Kidney glomerular epithelial cell (primary cell): ENCODE data around the gene ATP6V1B1.
A peak's percentile ranks its signal among the peaks of the same experiment; 100 is the strongest.

ENCODE experiments used
- DNase-seq: peaks from one replicate; lab custom pipeline; 2025; lab: John Stamatoyannopoulos, UW

ATP6V1B1 gene

DNA sequence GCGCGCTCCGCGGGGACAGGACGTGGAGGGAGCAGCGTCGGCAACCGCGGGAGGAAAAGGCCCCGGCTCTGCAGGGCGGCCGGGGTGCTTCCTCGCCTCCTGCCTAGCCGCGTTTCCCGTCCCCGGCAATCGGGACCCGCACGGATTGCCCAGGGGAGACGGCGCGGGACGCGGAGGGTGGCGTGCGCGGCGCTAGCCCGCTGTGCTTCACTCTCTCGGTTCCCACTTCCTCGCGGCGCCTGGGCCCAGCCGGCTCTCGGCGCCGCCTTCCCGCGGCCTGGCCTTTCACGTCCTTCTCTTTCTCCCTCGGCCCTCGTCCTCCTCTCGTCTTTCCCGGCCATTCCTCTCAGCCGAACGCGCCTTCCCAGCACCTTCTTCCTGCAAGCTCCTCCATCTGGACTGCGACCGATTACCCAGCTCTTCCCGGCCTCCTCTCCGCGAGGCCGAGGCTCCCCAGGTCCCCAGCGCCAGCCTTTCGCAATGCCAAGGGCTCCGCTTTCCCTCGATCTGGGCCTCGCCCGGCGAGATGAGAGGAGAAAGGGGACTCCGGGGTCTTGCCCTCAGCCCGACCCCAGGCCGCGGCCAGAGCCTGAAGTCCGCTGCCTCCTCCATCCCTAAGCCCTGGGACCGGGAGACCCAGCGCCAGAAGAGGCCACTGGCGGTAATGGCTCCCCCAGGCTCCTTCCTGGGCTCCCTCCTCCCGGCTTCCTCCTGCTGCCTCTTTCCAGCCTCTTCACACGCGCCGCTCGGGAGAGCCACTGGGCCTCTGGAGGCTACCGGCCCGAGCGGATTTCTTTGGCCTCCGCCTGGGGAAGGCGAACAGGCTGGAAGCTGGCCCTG, 34.3 kb upstream of the ATP6V1B1 start:
- peak; percentile 23 for DNase-seq

DNA sequence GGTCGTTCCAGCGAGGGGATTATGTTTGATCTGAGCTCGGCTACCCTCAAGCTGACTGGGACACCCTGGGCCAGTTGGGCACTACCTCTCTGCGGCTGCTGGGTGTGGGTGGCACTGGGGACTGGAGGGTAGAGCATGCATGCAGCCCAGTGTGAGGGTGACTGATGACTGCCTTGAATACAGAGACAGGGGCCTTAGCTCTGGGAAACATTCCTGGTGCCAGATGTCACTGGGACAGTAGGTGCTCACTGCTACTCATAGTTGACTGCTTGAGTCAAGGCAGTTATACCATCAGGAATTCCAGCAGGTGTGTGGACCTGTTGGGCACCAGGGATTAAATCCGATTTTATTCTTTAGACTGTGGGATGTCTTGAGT, 33.6 kb upstream of the ATP6V1B1 start:
- DNase-seq, result no peak

DNA sequence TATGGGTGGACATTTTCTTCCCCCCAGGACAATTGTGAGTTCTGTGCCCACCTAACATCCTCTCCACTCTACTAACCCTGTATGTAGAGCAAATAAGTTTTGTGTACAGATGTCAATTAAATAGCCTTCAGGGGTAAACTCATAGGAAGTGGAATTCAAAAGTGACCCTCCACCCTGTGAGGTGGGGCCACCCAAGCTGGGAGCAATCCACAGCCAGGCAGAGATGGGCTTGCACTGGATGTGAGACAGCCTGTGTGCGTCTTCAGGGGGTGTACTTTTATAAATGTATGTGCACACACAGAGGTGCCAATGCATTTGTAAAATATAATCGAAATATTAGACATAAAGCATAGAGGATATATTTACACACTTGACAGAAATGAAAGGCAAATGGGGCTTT, 33.1 kb upstream of the ATP6V1B1 start:
- no peak for DNase-seq

DNA sequence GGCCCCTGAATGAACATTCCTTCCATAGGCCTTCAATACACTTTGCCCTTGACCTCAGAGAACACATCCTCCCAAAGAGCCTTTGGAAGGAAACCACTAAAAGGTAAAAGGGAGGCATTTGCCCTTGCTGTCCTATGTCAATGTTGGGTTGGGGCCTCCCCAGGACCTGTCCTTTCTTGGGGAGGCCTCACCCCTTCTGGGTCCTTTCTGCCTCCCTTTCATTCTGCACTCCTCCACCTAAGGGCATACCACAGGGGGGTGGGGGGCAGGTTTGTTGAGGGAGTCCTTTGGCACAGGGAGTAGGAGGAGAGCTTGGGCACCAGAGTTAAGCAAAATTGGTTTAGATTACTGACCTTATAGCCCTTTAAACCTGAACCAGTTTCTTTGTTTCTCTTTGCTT, 32.5 kb upstream of the ATP6V1B1 start:
- no peak for DNase-seq

DNA sequence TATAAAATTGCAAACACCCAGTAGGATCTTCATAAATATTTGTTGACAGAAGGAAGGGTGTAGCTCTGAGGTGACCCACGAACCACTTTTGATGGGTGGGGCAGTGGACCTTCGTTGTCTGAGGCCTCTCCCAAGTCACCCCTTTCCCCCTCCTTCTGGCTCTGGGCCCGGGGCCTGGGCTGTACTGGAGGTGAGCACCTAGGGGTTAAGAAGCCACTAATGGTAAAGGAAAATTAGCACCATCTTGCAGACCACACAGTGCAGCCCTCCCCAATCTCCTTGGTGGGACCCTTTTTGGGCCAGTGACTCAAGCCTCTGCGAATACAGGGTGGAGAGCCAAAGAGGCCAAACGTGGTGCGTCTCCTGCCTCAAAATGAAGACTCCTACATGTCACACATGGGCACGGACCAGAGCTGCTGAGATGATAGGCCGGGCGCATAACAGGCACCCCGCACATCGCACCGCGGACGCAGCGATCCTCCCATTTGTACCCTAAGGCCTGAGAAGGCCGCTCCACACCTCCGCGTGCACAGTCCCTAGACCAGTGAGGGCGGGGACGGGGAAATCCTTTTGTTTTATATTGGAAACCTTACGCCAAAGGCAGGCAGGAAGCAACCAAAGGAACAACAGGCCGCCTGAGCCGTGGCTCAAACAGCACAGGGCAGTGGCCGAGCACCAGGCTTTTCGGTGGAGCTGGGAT, 31.9 kb upstream of the ATP6V1B1 start:
- DNase-seq, result no peak

DNA sequence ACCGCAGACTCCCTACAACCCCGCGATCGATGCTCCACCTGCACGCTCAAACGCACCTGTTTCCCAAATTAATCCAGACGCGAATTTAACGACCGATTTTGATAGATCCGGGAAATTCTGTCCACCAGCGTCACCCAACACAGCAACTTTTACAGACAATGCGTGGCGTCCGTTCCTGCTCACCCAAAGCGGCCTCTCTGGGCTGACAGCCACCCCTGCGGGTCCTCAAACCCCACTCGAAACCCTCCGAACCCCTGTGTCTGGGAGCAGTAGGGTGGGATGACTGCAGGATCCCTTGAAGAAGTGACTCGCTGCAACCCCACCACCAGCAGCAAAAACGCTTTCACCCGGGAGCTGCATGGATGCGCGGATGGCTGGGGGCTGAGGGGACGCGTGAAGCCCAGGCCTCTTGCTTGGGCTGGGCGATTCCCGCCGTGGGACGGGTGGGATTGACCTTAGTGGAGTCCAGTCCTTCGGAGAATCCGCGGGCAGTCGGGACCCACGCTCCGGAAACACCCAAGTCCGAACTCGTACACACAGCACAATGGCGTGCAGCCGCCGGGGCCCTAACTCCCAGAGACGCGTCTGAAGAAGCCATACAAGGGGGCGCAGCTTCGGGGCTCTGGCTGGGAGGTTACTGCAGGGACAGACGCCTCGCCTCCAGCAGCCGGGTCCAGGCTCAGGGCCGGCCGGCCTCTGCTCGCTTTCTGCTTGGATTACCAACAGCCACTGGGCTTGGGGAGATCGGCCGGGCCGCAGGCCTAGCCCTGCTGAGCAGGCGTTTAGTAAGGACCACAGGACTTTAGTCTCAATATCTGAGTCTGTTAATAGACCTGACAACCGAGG, 31.1 kb upstream of the ATP6V1B1 start:
- no peak for DNase-seq

DNA sequence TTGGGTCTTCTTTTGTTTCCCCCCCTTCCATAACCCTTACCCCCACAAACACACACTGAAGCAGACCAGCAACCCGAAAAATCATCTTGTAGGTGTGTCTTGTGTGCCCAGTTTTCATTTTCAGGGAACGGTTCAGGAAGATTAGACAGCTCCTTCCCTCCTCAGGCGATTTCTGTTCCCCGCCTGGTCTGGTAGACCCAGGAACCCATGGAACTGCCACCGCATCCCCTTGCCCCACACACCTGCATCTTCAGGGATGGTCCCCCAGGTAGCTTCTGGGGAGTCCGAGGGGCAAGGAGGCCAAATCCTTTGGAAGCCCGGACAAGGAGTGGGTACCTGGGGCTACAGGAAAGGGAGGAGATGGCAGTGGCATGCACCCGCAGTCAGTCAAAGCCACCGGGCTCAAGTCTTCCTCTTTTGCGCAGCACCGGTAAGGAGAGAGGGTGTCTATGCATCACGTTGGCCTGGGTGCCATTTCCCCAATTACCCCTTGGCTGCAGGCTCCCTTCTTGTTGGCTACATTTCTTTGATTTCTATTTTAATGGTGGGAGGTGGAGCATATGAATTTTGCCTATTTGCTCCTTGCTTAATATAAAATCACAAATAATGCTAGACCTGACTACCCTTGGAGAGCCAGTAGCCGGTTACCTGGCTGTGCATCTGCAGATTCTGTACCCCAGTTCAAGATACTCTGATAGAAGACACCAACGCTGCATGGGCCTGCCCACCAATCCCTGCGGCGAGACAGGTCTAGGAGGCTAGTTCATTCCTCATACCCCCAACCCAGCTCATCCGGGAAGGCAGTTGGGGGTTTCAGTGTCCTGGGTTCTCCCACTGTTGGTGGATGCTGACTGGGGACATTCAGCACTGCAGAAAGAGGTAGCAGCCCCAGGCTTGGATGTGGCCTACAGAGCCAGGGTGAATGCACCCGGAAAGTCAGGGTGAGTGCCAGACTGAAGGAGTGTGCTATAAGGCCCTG, 30.0 kb upstream of the ATP6V1B1 start:
- DNase-seq, result no peak

DNA sequence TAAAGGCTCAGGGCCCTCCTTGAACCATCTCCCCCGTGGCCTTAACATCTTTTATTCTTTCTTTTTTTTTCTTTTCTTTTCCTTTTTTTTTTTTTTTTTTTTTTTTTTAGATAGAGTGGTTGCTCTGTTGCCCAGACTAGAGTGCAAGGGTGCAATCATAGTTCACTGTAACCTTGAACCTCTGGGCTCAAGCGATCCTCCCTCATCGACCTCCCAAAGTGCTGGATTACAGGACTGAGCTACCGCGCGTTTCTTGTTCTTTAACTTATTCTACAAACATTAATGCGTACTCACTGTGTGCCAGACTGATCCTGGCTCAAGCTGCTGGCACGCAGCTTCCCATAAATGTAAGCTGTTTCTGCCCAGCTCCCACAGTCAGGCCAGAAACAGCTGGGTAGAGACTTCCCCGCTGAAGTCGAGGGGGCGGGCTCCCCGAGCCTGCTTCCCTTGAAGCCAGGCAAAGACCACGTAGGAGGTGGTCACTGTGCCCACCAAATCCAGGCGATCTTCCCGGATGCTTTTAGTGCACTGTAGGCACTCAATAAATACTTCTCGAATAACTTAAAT, 29.2 kb upstream of the ATP6V1B1 start:
- no peak for DNase-seq

DNA sequence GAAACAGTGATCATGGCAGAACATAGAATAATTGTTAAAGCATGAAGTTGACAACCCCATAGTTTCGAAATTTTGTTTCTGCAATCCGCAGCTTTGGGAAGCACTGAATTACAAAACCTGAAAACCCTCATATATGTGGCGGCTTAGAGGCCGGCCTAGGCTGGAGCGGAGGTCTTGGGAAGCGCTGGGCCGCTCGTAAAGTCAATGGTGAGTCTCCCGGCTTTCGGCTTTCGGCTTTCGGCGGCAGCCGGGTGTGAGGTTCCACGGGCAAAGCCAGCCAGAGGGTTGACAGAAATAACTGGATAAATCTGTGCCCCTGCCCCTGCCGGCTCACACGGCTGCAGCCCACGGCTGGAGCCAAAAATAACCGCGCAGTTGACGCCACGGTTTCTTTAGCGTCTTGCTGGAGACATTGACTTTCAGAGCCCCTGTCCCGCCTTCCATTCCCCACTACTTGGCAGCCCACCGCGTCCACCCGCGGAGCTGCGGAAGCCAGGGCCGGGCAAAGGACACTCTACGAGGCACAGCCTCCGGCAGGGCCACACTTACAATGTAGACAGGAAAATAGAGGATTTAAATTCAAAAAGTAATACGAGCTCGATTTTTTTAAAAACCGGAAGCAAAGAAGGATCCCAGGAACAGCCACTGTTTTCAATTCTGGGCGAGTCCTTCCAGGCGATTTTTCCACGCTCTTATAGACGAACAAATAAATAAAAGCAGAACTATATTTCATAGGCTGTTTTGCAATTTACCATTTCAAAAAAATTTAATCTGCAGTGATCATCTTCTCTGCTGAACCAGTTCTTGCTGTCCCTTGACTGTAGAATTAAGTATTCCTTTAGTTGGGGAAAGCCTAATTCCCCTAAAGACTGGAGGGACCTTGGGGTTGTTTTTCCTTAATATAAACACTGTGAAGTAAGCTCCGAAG, 28.3 kb upstream of the ATP6V1B1 start:
- DNase-seq, result no peak

DNA sequence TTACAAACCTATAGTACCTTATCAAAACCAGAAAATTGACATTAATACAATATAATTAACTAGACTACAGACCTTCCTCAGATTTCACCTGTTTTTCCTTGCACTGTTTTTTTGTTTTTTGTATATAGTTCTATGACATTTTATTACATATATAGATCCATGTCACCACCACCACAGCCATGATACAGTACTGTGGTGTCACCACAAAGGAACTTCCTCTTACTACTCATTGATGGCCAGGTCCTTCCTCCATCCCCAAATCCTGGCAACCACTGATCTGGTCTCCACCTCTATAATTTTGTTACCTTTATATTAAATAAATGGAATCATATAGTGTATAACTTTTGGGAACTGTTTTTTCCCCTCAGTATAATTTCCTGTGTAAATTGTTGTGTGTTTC, 19.4 kb upstream of the ATP6V1B1 start:
- DNase-seq, result no peak

DNA sequence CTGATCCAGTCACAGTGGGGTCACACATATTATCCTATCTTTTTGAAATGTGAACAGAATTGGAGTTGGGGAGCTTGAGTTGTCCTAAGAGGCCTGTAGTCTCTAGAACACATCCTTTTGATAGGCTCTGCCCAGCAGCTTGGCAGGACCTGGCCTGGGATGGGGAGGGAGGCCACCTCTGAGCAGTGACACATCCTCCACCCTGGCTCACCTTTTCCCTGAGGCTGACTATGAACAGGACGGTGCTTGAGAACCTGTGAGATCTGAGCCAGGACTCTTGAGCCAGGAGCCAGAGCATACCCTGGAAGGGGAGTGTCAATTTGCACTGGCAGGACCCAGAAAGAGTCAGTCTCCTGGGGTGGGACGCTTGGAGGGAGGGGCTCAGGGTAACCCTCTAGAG, 17.7 kb upstream of the ATP6V1B1 start:
- no peak for DNase-seq

DNA sequence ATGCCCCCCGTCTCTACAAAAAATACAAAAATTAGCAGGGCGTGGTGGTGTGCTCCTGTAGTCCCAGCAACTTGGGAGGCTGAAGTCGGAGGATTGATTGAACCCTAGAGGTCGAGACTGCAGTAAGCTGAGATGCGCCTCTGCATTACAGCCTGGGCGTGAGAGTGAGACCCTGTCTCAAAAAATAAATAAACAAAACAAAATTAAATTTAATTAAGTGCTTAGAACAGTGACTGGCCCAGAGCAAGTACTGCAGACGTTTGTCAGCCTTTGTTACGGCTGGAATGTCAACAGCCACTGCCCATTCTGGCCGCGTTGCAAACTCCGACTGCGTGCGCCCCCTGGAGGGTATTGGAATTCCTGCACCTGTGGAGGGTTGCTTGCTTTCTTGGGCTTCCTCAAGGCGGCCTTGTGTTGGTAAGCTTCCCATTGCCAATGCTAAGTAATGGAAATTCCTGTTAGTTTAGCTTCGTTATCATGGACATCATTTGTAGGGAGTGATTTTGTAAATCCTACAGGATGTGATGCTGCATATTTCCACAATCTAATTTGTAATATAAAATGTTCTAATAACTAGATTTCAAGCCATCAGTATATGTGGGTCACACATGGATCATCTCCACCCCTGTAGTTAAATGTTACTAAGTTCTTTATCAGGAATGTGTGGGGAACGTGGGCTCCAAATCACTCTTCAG, 15.9 kb upstream of the ATP6V1B1 start:
- peak; percentile 48 for DNase-seq

DNA sequence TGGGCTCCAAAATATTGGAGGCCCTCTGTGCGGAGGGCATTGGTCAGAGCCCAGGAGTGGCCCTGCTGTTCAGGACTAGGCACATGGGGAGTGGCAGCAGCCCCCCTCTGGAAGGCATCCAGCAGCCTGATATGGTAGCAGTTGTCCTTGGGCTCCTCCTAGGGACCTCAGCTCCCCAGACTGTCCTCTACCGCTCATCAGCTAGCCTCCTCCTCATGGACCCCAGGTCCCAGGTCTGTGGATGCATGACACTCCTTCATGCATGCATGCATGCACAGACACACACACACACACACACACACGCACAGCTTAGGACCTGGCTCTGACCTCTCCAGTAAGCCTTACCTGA, 15.4 kb upstream of the ATP6V1B1 start:
- no peak for DNase-seq

DNA sequence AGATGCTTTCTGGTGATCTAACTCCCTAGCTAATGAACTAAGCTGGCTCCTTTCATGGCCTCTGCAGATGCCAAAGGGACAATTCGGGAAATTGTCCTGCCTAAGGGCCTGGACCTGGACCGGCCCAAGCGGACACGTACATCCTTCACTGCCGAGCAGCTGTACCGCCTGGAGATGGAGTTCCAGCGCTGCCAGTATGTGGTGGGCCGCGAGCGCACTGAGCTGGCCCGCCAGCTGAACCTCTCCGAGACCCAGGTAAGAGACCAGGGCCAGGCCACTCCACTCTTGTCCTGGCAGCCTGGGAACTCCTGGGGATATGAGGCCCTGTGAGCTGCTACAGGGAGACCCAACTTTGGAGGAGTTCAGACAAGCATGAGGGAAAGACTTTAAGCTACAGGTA, 14.7 kb upstream of the ATP6V1B1 start:
- no peak for DNase-seq

DNA sequence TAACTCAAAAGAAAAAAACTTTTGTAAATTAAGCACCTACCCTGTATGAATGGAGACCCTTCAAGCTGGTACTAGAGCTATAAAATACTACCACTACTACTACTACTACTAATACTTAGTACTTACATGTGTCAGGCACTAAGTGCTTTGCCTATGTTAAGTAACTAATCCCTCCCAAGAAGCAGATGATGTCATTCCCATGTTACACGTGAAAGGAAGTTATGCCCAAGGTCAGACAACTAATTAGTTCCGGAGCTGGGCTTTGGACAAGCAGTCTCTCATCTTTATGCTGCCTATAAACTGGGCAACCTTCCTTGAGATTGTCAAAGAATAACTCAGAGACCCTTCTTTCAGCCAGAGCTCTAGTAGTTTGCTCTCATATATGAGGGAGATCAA, 13.9 kb upstream of the ATP6V1B1 start:
- DNase-seq, result no peak

DNA sequence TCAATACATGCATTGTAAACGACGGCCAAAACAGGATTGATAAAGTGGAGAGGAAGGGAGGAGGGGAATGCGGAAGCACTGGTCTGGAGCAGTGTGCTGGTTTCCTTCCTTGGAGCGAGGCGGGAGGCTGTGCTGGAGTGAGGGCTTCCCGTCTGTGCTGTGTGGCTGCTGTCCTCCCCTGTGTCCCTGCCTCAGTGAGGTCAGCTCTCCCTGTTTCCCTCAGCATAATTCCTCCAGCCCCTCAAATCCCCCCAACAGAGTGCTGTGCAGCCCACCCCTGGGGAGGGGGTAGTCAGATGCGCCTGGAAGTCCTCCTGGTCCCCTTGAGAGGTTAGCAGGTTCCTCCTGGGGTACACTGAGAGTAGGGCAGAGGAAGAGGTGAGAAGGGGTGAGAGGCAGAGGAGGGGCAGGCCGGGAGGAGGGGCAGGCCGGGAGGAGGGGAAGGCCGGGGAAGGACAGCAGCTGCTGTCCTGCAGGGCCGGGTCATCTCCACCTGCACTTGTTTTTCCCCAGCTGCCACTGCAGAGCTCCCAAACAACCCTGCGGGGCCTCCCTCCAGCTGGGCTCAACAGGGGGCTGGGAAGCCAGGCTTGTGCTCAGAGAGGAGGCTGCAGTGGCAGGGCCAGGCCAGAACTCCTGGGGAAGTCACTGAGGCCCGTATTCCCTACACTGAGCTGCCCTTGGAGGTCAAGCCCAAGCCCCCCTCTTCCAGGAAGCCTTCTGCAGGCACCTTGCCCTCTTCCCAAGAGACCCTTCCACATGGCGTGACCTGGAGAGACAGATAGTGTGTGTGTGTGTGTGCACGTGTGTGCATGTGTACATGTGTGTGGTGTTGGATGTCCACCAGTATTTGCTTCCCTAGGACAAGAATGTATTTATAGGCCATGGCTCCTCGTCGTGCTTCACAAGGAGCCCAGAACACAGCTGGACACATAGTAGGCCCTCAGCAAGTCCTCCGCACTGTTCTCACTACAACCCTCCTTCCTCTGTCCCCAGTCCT, 13.2 kb upstream of the ATP6V1B1 start:
- DNase-seq, result no peak

DNA sequence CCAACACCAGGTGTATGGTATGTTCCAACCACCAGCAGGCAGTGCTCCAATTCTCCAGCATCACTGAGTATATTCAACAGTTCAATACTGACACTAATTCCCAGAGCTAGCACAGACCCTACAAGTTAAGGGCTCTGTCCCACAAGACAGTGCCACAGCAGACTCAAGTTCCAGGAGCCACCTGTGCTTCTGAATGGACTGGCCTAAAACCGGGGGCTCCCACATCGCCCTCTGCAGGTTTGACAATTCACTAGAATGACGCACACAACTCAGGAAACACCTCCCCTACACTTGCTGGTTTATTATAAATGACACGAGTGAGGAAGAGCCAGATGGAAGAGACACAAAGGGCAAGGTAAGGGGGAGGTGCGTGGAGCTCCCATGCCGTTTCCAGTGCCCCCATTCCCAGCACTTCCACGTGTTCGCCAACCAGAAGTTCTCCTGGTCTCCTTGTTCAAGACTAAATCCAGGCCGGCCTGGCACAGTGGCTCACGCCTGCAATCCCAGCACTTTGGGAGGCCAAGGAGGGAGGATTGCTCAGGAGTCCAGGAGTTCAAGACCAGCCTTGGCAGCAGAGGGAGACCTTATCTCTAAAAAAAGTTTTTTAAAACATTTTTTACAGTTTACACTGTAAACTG, 12.2 kb upstream of the ATP6V1B1 start:
- no peak for DNase-seq

DNA sequence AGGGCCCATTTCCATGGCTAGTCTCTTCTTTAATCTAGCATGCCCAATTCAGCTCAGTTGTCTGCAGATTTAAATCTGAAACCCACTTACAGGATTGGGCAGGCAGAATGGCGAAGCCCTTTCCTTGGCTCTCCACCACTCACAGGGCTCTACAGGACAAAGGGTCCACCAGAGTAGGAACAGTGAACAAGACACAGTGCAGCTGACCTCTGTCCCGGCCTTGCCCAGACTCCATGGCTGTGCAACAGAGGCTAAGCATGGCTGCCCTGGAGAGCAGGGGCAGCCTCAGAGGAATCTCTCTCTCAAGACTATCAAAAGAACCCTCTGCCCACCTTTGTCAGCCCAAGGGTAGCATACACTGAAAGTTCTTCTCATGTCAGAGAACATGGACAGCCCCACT, 9.7 kb upstream of the ATP6V1B1 start:
- no peak for DNase-seq
